IPS-20b (cell line): ENCODE measurements around the gene TMEM89.

Experiments
- H3K27ac ChIP-seq: one replicate; pipeline ENCODE4 v1.5.1; 2013; ENCODE audit warnings: low read length
- H3K27me3 ChIP-seq: 2 replicates; pipeline ENCODE4 v1.6.1; 2013; ENCODE audit warnings: mild to moderate bottlenecking, low read length, inconsistent platforms; ENCODE audit not compliant: insufficient read depth
- H3K36me3 ChIP-seq: 2 replicates; pipeline ENCODE4 v1.6.1; 2013; ENCODE audit warnings: low read depth, mild to moderate bottlenecking, inconsistent platforms, low read length, moderate library complexity; ENCODE audit not compliant: insufficient read depth
- H3K4me1 ChIP-seq: 2 replicates; pipeline ENCODE4 v1.6.1; 2013; ENCODE audit warnings: mild to moderate bottlenecking, control low read depth, inconsistent platforms, low read length, moderate library complexity; ENCODE audit not compliant: insufficient read depth
- H3K4me3 ChIP-seq: 2 replicates; pipeline ENCODE4 v1.5.1; 2013; ENCODE audit warnings: mild to moderate bottlenecking, low read length, inconsistent platforms
- H3K9ac ChIP-seq: 2 replicates; pipeline ENCODE4 v1.6.1; 2013; ENCODE audit warnings: low read depth, mild to moderate bottlenecking, inconsistent platforms, low read length, moderate library complexity
- H3K9me3 ChIP-seq: 2 replicates; pipeline ENCODE4 v1.6.1; 2013; ENCODE audit warnings: mild to moderate bottlenecking, low read depth, low read length, inconsistent platforms; ENCODE audit not compliant: insufficient read depth

TMEM89 gene

GRCh38 chr3:48628277-48629017 lies 6.9 kb upstream of the TMEM89 start:
- Histone ChIP-seq H3K27me3 (no peaks in the 10 kb centered on the region), H3K4me3 (no peak overlapping the region), H3K4me1 (no peaks in the 10 kb centered on the region), H3K9ac (no peak overlapping the region), H3K36me3 (peaks cover 84% of the 10 kb centered on the region), H3K27ac (no peak overlapping the region), H3K9me3 (no peaks in the 10 kb centered on the region)

GRCh38 chr3:48625600-48625999 lies 4.0 kb upstream of the TMEM89 start:
- H3K9ac ChIP-seq = no peak overlapping the region

GRCh38 chr3:48624767-48625166 lies 3.2 kb upstream of the TMEM89 start:
- Histone ChIP-seq H3K9me3 (no peaks in the 10 kb centered on the region), H3K9ac (no peak overlapping the region), H3K4me1 (no peaks in the 10 kb centered on the region), H3K36me3 (peaks cover 47% of the 10 kb centered on the region), H3K27ac (no peak overlapping the region), H3K4me3 (no peak overlapping the region), H3K27me3 (no peaks in the 10 kb centered on the region)

More at GRCh38 chr3:48625600-48625999, 4.0 kb upstream of the TMEM89 start:
- no peak overlapping the region for H3K27ac ChIP-seq
- H3K27me3 ChIP-seq = no peaks in the 10 kb centered on the region
- H3K36me3 ChIP-seq = peaks cover 56% of the 10 kb centered on the region
- H3K9me3 ChIP-seq = no peaks in the 10 kb centered on the region
- no peak overlapping the region for H3K4me3 ChIP-seq
- no peaks in the 10 kb centered on the region for H3K4me1 ChIP-seq

- Histone ChIP-seq H3K27me3 (no peaks in the 10 kb centered on the region), H3K4me3 (no peak overlapping the region), H3K27ac (no peak overlapping the region), H3K9me3 (no peaks in the 10 kb centered on the region; the same call in 1 of the 2 replicates), H3K4me1 (no peaks in the 10 kb centered on the region), H3K36me3 (peaks cover 40% of the 10 kb centered on the region), H3K9ac (no peak overlapping the region)
Observed at GRCh38 chr3:48623851-48624547, 2.4 kb upstream of the TMEM89 start.

- H3K4me3 ChIP-seq = no peak overlapping the region
- H3K27ac ChIP-seq = no peak overlapping the region
- peaks cover 19% of the 10 kb centered on the region for H3K9me3 ChIP-seq
- peaks cover 7% of the 10 kb centered on the region; the same call in 1 of the 2 replicates for H3K36me3 ChIP-seq
- H3K27me3 ChIP-seq = no peaks in the 10 kb centered on the region
- no peaks in the 10 kb centered on the region for H3K4me1 ChIP-seq
- no peak overlapping the region for H3K9ac ChIP-seq
Observed at GRCh38 chr3:48619541-48620524, 1.7 kb downstream of the TMEM89 start.

- no peak overlapping the region for H3K9ac ChIP-seq
- peaks cover 19% of the 10 kb centered on the region for H3K9me3 ChIP-seq
- H3K4me3 ChIP-seq = no peak overlapping the region
- H3K27ac ChIP-seq = no peak overlapping the region
- H3K4me1 ChIP-seq = no peaks in the 10 kb centered on the region
- no peaks in the 10 kb centered on the region for H3K27me3 ChIP-seq
- H3K36me3 ChIP-seq = peaks cover 7% of the 10 kb centered on the region; the same call in 1 of the 2 replicates
Observed at GRCh38 chr3:48617559-48617958, 4.0 kb downstream of the TMEM89 start.

- Histone ChIP-seq H3K9ac (no peak overlapping the region), H3K9me3 (peaks cover 19% of the 10 kb centered on the region), H3K4me1 (no peaks in the 10 kb centered on the region), H3K36me3 (peaks cover 7% of the 10 kb centered on the region), H3K4me3 (no peak overlapping the region), H3K27me3 (no peaks in the 10 kb centered on the region), H3K27ac (no peak overlapping the region)
Observed at GRCh38 chr3:48614044-48614443, 7.5 kb downstream of the TMEM89 start.

GRCh38 chr3:48612309-48612708 lies 9.3 kb downstream of the TMEM89 start:
- Histone ChIP-seq H3K27me3 (no peaks in the 10 kb centered on the region), H3K27ac (no peak overlapping the region), H3K9ac (no peak overlapping the region), H3K4me3 (no peak overlapping the region), H3K9me3 (peaks cover 9% of the 10 kb centered on the region), H3K4me1 (no peaks in the 10 kb centered on the region), H3K36me3 (peaks cover 17% of the 10 kb centered on the region)

GRCh38 chr3:48609088-48610005 lies 12.2 kb downstream of the TMEM89 start, which contains the start of gene UQCRC1:
TSS of gene UQCRC1 (minus strand) at chr3:48609646. CDS start at chr3:48609620, 26 bp downstream.
- Histone ChIP-seq H3K36me3 (peaks cover 39% of the 10 kb centered on the region), H3K9ac (peak within 1 kb of the TSS; percentile 94), H3K9me3 (no peaks in the 10 kb centered on the region), H3K4me1 (no peaks in the 10 kb centered on the region), H3K27ac (peak within 1 kb of the TSS; percentile 37), H3K4me3 (peak within 1 kb of the TSS; percentile 99), H3K27me3 (no peaks in the 10 kb centered on the region)

GRCh38 chr3:48607519-48607918 lies 14.1 kb downstream of the TMEM89 start:
- H3K27me3 ChIP-seq = no peaks in the 10 kb centered on the region
- no peak overlapping the region for H3K9ac ChIP-seq
- H3K4me1 ChIP-seq = no peaks in the 10 kb centered on the region
- H3K4me3 ChIP-seq = no peak overlapping the region
- H3K27ac ChIP-seq = no peak overlapping the region
- peaks cover 58% of the 10 kb centered on the region for H3K36me3 ChIP-seq
- H3K9me3 ChIP-seq = no peaks in the 10 kb centered on the region
